Liver (tissue), 9 donors: ENCODE data around the gene LPP. TPM values are rescaled to one million over a fixed set of nuclear protein-coding genes. Genes with fewer than 3 reads are reported as not detected.

ENCODE experiments used
- DNase-seq: peaks from one replicate; pipeline ENCODE4 v3.0.0-alpha.2; 2017; ENCODE audit warnings: low spot score
- H3K27ac ChIP-seq, 2 donors: one replicate each; pipeline ENCODE4 v1.7.0; 2013; ENCODE audit warnings: inconsistent platforms in 2 of 2, low read length in 2 of 2, control low read depth in 1 of 2, low read depth in 1 of 2, mild to moderate bottlenecking in 1 of 2
- H3K27me3 ChIP-seq, 4 donors: one replicate each; pipeline versions ENCODE4 v1.6.1 to v1.7.0; 2013; ENCODE audit warnings: low read length in 3 of 4, inconsistent platforms in 1 of 4, mild to moderate bottlenecking in 1 of 4, moderate library complexity in 1 of 4; ENCODE audit not compliant: control insufficient read depth in 4 of 4, insufficient read depth in 4 of 4
- H3K36me3 ChIP-seq, 4 donors: one replicate each; pipeline versions ENCODE4 v1.6.1 to v1.7.0; 2013; ENCODE audit warnings: low read length in 3 of 4, mild to moderate bottlenecking in 3 of 4, low read depth in 1 of 4, moderate library complexity in 1 of 4; ENCODE audit not compliant: control insufficient read depth in 4 of 4, insufficient read depth in 3 of 4
- H3K4me1 ChIP-seq, 4 donors: one replicate each; pipeline versions ENCODE4 v1.6.1 to v1.7.0; 2013; ENCODE audit warnings: low read length in 3 of 4, mild to moderate bottlenecking in 3 of 4, moderate library complexity in 1 of 4; ENCODE audit not compliant: control insufficient read depth in 4 of 4, insufficient read depth in 4 of 4
- H3K4me3 ChIP-seq, 3 donors: one replicate each; pipeline versions ENCODE4 v1.6.1 to v1.7.0; 2013; ENCODE audit warnings: low read length in 3 of 3, control low read depth in 1 of 3, low read depth in 1 of 3, mild to moderate bottlenecking in 1 of 3
- H3K9ac ChIP-seq, 2 donors: one replicate each; pipeline ENCODE4 v1.7.0; 2013; ENCODE audit warnings: low read length in 2 of 2, mild to moderate bottlenecking in 2 of 2, moderate library complexity in 2 of 2, control low read depth in 1 of 2, low read depth in 1 of 2
- H3K9me3 ChIP-seq, 4 donors: one replicate each; pipeline versions ENCODE4 v1.6.1 to v1.7.0; 2013; ENCODE audit warnings: low read length in 3 of 4; ENCODE audit not compliant: control insufficient read depth in 4 of 4
- CTCF ChIP-seq: fragments of 150-350 bp; IDR thresholded peaks from 2 replicates; pipeline ENCODE4 v1.5.1; 2017; ENCODE audit warnings: improper control_type of control experiment, low read depth, low read length; ENCODE audit not compliant: missing input control
- EGR1 ChIP-seq, 2 donors: IDR thresholded peaks; 2 replicates each; pipeline ENCODE4 v1.6.1; 2016 to 2018; ENCODE audit warnings: antibody characterized with exemption in 2 of 2, low read depth in 2 of 2
- FOXA1 ChIP-seq: IDR thresholded peaks from 2 replicates; pipeline ENCODE4 v1.6.1; 2016; ENCODE audit warnings: antibody characterized with exemption
- FOXA2 ChIP-seq: IDR thresholded peaks from 2 replicates; pipeline ENCODE4 v1.6.1; 2016; ENCODE audit warnings: antibody characterized with exemption
- GABPA ChIP-seq, 2 donors: IDR thresholded peaks in 1 of 2; conservative IDR thresholded peaks in 1 of 2; 2 replicates each; pipeline ENCODE4 v1.6.1; 2016; ENCODE audit warnings: antibody characterized with exemption in 2 of 2, mild to moderate bottlenecking in 1 of 2, moderate library complexity in 1 of 2
- HNF4G ChIP-seq: IDR thresholded peaks from 2 replicates; pipeline ENCODE4 v1.6.1; 2016; ENCODE audit warnings: antibody characterized with exemption
- JUND ChIP-seq, 2 donors: IDR thresholded peaks; 2 replicates each; pipeline ENCODE4 v1.6.1; 2016; ENCODE audit warnings: antibody characterized with exemption in 2 of 2
- MAX ChIP-seq: IDR thresholded peaks from 2 replicates; pipeline ENCODE4 v1.6.1; 2016; ENCODE audit warnings: antibody characterized with exemption
- NR2F2 ChIP-seq: IDR thresholded peaks from 2 replicates; pipeline ENCODE4 v1.6.1; 2016; ENCODE audit warnings: antibody characterized with exemption
- RAD21 ChIP-seq, 2 donors: IDR thresholded peaks; 2 replicates each; pipeline ENCODE4 v1.6.1; 2016; ENCODE audit warnings: antibody characterized with exemption in 2 of 2, mild to moderate bottlenecking in 2 of 2
- RXRA ChIP-seq, 2 donors: IDR thresholded peaks; 2 replicates each; pipeline ENCODE4 v1.6.1; 2017 to 2018; ENCODE audit warnings: antibody characterized with exemption in 2 of 2, mild to moderate bottlenecking in 1 of 2
- TAF1 ChIP-seq: conservative IDR thresholded peaks from 2 replicates; pipeline ENCODE4 v1.6.1; 2016; ENCODE audit warnings: antibody characterized with exemption, mild to moderate bottlenecking
- YY1 ChIP-seq: IDR thresholded peaks from 2 replicates; pipeline ENCODE4 v1.6.1; 2016; ENCODE audit warnings: antibody characterized with exemption, mild to moderate bottlenecking
- WGBS: extraction: QIAGEN DNeasy Blood & Tissue Kit; methylation state at CpG from one replicate; pipeline ENCODE4 v1.1.7; 2013; 5-methylcytosine and 5-hydroxymethylcytosine counted together
- polyA plus RNA-seq, 2 donors: library from polyadenylated mRNA; stranded (reverse) in 1 of 2; unstranded in 1 of 2; fragments of 200-250 nt in 1 of 2; fragments of >200 nt in 1 of 2; fragmentation: Nextera tagmentation in 1 of 2; extraction: Ambion mirVana in 1 of 2; gene quantifications; one replicate each; pipeline versions ENCODE4 v1.2.1 to v1.2.3, GENCODE V29; 2013 to 2015
- total RNA-seq, 2 donors: library from RNA; depleted of rRNA; stranded (reverse); fragments of >200 nt; gene quantifications; one replicate each; pipeline ENCODE4 v1.2.3, GENCODE V29; 2014
- TF ChIP-seq, protein P1 (sequence below): IDR thresholded peaks from 2 replicates; pipeline ENCODE4 v1.6.1; 2016; ENCODE audit warnings: antibody characterized with exemption, mild to moderate bottlenecking
- TF ChIP-seq, protein P2 (sequence below): IDR thresholded peaks from 2 replicates; pipeline ENCODE4 v1.6.1; 2016; ENCODE audit warnings: antibody characterized with exemption
- TF ChIP-seq, protein P3 (sequence below): IDR thresholded peaks from 2 replicates; pipeline ENCODE4 v1.6.1; 2016; ENCODE audit warnings: antibody characterized with exemption
- donor health status: healthy.
- donor health status: healthy.
- donor health status: healthy.
- donor health status: healthy.
- donor health status: healthy.

The LPP gene
- total and polyA plus RNA-seq, 4 donors = 3.3 to 53.7 (median 28.2) TPM

DNA sequence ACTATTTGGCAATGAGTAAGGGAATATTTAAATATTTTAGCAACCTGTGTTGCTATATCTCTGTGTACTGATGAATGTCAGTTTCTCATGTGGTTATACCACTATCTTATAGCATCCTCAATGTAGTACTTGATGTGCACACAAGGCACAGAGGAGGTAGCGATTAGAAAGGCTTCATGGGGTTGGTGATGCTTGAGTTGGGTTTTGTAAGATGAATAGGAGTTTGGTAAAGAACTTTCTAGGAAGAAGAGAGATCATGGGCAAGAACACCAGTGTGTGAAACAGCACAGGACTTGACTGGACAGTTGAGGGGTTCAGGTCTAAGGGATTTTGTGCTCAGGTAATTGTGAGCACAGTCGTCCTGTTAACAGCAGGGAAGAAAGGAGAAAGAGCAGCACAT is 38.1 kb downstream of the LPP start:
- no peak overlapping the region for H3K27ac ChIP-seq
- H3K27me3 ChIP-seq = no peaks in the 10 kb centered on the region
- H3K4me1 ChIP-seq = peaks cover 0 to 27% (median 13%) of the 10 kb centered on the region in 4 donors
- no peak overlapping the region for H3K4me3 ChIP-seq
- H3K9me3 ChIP-seq = no peaks in the 10 kb centered on the region
- no peak for DNase-seq
- H3K9ac ChIP-seq = no peak overlapping the region
- H3K36me3 ChIP-seq = peaks cover 0 to 2% (median under 1%) of the 10 kb centered on the region in 4 donors
- WGBS = 97% methylated on average over 2 of the region's 2 CpGs
- TF ChIP-seq EGR1 (IDR thresholded peaks at IDR 0.05; ENCODE audit: low read depth in 2 of 2) = no peak
- TF ChIP-seq YY1 = no peak
- TF ChIP-seq FOXA2 = no peak
- no peak for TF ChIP-seq FOXA1
- no peak for TF ChIP-seq JUND (IDR thresholded peaks at IDR 0.05)
- TF ChIP-seq CTCF = no peak
- TF ChIP-seq NR2F2 = no peak
- TF ChIP-seq GABPA (IDR thresholded peaks at IDR 0.05 in 1 of 2, conservative IDR thresholded peaks at IDR 0.05 in 1 of 2) = no peak
- TF ChIP-seq, protein P1, sequence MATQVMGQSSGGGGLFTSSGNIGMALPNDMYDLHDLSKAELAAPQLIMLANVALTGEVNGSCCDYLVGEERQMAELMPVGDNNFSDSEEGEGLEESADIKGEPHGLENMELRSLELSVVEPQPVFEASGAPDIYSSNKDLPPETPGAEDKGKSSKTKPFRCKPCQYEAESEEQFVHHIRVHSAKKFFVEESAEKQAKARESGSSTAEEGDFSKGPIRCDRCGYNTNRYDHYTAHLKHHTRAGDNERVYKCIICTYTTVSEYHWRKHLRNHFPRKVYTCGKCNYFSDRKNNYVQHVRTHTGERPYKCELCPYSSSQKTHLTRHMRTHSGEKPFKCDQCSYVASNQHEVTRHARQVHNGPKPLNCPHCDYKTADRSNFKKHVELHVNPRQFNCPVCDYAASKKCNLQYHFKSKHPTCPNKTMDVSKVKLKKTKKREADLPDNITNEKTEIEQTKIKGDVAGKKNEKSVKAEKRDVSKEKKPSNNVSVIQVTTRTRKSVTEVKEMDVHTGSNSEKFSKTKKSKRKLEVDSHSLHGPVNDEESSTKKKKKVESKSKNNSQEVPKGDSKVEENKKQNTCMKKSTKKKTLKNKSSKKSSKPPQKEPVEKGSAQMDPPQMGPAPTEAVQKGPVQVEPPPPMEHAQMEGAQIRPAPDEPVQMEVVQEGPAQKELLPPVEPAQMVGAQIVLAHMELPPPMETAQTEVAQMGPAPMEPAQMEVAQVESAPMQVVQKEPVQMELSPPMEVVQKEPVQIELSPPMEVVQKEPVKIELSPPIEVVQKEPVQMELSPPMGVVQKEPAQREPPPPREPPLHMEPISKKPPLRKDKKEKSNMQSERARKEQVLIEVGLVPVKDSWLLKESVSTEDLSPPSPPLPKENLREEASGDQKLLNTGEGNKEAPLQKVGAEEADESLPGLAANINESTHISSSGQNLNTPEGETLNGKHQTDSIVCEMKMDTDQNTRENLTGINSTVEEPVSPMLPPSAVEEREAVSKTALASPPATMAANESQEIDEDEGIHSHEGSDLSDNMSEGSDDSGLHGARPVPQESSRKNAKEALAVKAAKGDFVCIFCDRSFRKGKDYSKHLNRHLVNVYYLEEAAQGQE = no peak
- TF ChIP-seq, protein P2, sequence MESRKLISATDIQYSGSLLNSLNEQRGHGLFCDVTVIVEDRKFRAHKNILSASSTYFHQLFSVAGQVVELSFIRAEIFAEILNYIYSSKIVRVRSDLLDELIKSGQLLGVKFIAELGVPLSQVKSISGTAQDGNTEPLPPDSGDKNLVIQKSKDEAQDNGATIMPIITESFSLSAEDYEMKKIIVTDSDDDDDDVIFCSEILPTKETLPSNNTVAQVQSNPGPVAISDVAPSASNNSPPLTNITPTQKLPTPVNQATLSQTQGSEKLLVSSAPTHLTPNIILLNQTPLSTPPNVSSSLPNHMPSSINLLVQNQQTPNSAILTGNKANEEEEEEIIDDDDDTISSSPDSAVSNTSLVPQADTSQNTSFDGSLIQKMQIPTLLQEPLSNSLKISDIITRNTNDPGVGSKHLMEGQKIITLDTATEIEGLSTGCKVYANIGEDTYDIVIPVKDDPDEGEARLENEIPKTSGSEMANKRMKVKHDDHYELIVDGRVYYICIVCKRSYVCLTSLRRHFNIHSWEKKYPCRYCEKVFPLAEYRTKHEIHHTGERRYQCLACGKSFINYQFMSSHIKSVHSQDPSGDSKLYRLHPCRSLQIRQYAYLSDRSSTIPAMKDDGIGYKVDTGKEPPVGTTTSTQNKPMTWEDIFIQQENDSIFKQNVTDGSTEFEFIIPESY = no peak
- no peak for TF ChIP-seq RXRA (IDR thresholded peaks at IDR 0.05)
- TF ChIP-seq MAX = no peak
- no peak for TF ChIP-seq HNF4G
- no peak for TF ChIP-seq TAF1
- no peak for TF ChIP-seq RAD21 (IDR thresholded peaks at IDR 0.05)

DNA sequence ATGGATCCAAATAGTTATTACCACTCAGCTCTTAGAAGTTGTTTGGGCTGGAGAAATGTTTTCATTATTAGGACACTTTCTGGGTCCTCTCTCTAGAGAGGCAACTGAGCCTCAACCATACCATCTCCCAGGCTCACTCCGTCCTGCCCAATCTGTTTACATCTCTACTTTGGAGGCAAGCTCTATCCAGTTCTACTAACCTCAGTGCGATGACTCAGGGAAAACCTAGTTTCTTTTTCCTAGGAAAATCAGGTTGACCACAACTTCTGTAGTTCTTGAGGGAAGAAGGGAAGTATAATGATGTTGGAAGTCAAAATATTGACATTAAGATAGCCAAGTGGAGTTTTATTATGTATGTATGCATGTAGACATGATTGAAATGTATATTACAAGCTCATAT is 40.4 kb downstream of the LPP start:
- Histone ChIP-seq H3K36me3 (peaks cover 0 to 2% (median 0%) of the 10 kb centered on the region in 4 donors), H3K27ac (no peak overlapping the region), H3K9me3 (no peaks in the 10 kb centered on the region), H3K4me3 (no peak overlapping the region), H3K27me3 (no peaks in the 10 kb centered on the region), H3K9ac (no peak overlapping the region), H3K4me1 (peaks cover 0 to 22% (median 10%) of the 10 kb centered on the region in 4 donors)
- DNase-seq = no peak
- WGBS = 96% methylated on average over 2 of the region's 2 CpGs
- TF ChIP-seq YY1 (no peak), CTCF (no peak), EGR1 (IDR thresholded peaks at IDR 0.05; ENCODE audit: low read depth in 2 of 2) (no peak)
- TF ChIP-seq, protein P2 = no peak
- TF ChIP-seq, protein P3, sequence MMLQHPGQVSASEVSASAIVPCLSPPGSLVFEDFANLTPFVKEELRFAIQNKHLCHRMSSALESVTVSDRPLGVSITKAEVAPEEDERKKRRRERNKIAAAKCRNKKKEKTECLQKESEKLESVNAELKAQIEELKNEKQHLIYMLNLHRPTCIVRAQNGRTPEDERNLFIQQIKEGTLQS = no peak
- TF ChIP-seq, protein P1 = no peak
